Astrocyte (in vitro differentiated cells and primary cell): ENCODE data around the gene HSPA14. TPM values are rescaled to one million over a fixed set of nuclear protein-coding genes. Genes with fewer than 3 reads are reported as not detected.

Experiments
- DNase-seq: peaks from one replicate; pipeline ENCODE4 v3.0.0-alpha.2; 2010; ENCODE audit warnings: low read depth
- FAIRE-seq: peaks from 2 replicates; lab custom pipeline; 2011; peaks lifted over from hg19 to GRCh38; lab: Jason Lieb, UNC
- H2AFZ ChIP-seq: 2 replicates; pipeline ENCODE4 v1.6.0; 2012; ENCODE audit warnings: low read depth, low read length, inconsistent platforms
- H3K27ac ChIP-seq: 2 replicates; pipeline ENCODE4 v1.5.1; 2011; ENCODE audit warnings: low read depth, low read length, inconsistent platforms
- H3K27me3 ChIP-seq: 2 replicates; pipeline ENCODE4 v1.6.0; 2011; ENCODE audit warnings: low read length, inconsistent platforms; ENCODE audit not compliant: insufficient read depth
- H3K36me3 ChIP-seq: 2 replicates; pipeline ENCODE4 v1.5.1; 2011; ENCODE audit warnings: low read length, inconsistent platforms; ENCODE audit not compliant: insufficient read depth
- H3K4me1 ChIP-seq: 2 replicates; pipeline ENCODE4 v1.5.1; 2011; ENCODE audit warnings: low read length, inconsistent platforms; ENCODE audit not compliant: insufficient read depth
- H3K4me2 ChIP-seq: 2 replicates; pipeline ENCODE4 v1.6.0; 2012; ENCODE audit warnings: low read length, inconsistent platforms
- H3K4me3 ChIP-seq: 2 replicates; pipeline ENCODE4 v1.5.1; 2011; ENCODE audit warnings: low read depth, mild to moderate bottlenecking, low read length, inconsistent platforms; ENCODE audit not compliant: insufficient read depth
- H3K79me2 ChIP-seq: 2 replicates; pipeline ENCODE4 v1.6.0; 2012; ENCODE audit warnings: mild to moderate bottlenecking, low read length, inconsistent platforms; ENCODE audit not compliant: insufficient read depth
- H3K9ac ChIP-seq: 2 replicates; pipeline ENCODE4 v1.6.0; 2012; ENCODE audit warnings: mild to moderate bottlenecking, low read length, inconsistent platforms
- H3K9me3 ChIP-seq: 2 replicates; pipeline ENCODE4 v1.5.1; 2012; ENCODE audit warnings: low read depth, mild to moderate bottlenecking, low read length, inconsistent platforms; ENCODE audit not compliant: insufficient read depth
- H4K20me1 ChIP-seq: 2 replicates; pipeline ENCODE4 v1.6.0; 2012; ENCODE audit warnings: low read length, inconsistent platforms; ENCODE audit not compliant: insufficient read depth
- H3K27ac Mint-ChIP-seq: one replicate; pipeline ENCODE4 v1.8.0; 2021; ENCODE audit warnings: mild to moderate bottlenecking, mixed read lengths; ENCODE audit not compliant: unreplicated experiment
- H3K27me3 Mint-ChIP-seq: one replicate; pipeline ENCODE4 v1.8.0; 2021; ENCODE audit warnings: low read depth, mixed read lengths; ENCODE audit not compliant: unreplicated experiment
- H3K36me3 Mint-ChIP-seq: one replicate; pipeline ENCODE4 v1.8.0; 2021; ENCODE audit warnings: low read depth, mixed read lengths; ENCODE audit not compliant: unreplicated experiment
- H3K4me1 Mint-ChIP-seq: one replicate; pipeline ENCODE4 v1.8.0; 2021; ENCODE audit warnings: low read depth, mixed read lengths; ENCODE audit not compliant: unreplicated experiment
- H3K4me3 Mint-ChIP-seq: one replicate; pipeline ENCODE4 v1.8.0; 2021; ENCODE audit warnings: mild to moderate bottlenecking, moderate library complexity, mixed read lengths; ENCODE audit not compliant: unreplicated experiment
- H3K9me3 Mint-ChIP-seq: one replicate; pipeline ENCODE4 v1.8.0; 2021; ENCODE audit warnings: mild to moderate bottlenecking, mixed read lengths; ENCODE audit not compliant: unreplicated experiment
- EZH2 ChIP-seq: IDR thresholded peaks from 2 replicates; pipeline ENCODE4 v1.6.1; 2012; ENCODE audit warnings: mild to moderate bottlenecking, low read length, inconsistent platforms; ENCODE audit not compliant: insufficient read depth
- total RNA-seq: library from RNA; stranded (reverse); gene quantifications from 2 replicates; pipeline ENCODE4 v1.2.1, GENCODE V29; 2021
- TF ChIP-seq, protein P1 (sequence below): IDR thresholded peaks from 2 replicates; pipeline ENCODE4 v1.5.1; 2011; ENCODE audit warnings: low read depth, mild to moderate bottlenecking, inconsistent platforms, low read length, moderate library complexity; ENCODE audit not compliant: insufficient read depth

Gene HSPA14
- total RNA-seq, 1 donor from 2014 or later: 12.8 TPM

DNA sequence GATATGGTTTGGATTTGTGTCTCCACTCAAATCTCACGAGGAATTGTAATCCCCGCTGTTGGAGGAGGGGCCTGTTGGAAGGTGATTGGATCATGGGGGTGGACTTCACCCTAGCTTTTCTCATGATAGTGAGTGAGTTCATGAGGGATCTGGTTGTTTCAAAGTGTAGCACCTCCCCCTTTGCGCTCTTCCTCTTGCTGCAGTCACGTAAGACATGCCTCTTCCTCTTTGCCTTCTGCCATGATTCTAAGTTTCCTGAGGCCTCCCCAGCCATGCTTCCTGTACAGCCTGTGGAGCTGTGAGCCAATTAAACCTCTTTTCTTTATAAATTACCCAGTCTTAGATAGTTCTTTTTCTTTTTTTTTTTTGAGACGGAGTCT is 17.3 kb upstream of the HSPA14 start:
- Histone ChIP-seq H3K27ac (peak overlapping the region; percentile 16), H2AFZ (no peak overlapping the region), H3K4me2 (peak overlapping the region; percentile 36), H3K4me1 (peaks cover 5% of the 10 kb centered on the region), H3K9ac (no peak overlapping the region), H4K20me1 (no peaks in the 10 kb centered on the region), H3K4me3 (no peak overlapping the region), H3K27me3 (no peaks in the 10 kb centered on the region), H3K9me3 (no peaks in the 10 kb centered on the region), H3K79me2 (no peaks in the 10 kb centered on the region), H3K36me3 (no peaks in the 10 kb centered on the region)
- no peak for FAIRE-seq
- Mint-ChIP-seq H3K4me3 (no peak overlapping the region), H3K27me3 (peaks cover 4% of the 10 kb centered on the region), H3K36me3 (no peaks in the 10 kb centered on the region), H3K27ac (no peak overlapping the region), H3K9me3 (no peaks in the 10 kb centered on the region), H3K4me1 (peaks cover 4% of the 10 kb centered on the region)
- DNase-seq: no peak
- TF ChIP-seq, protein P1, sequence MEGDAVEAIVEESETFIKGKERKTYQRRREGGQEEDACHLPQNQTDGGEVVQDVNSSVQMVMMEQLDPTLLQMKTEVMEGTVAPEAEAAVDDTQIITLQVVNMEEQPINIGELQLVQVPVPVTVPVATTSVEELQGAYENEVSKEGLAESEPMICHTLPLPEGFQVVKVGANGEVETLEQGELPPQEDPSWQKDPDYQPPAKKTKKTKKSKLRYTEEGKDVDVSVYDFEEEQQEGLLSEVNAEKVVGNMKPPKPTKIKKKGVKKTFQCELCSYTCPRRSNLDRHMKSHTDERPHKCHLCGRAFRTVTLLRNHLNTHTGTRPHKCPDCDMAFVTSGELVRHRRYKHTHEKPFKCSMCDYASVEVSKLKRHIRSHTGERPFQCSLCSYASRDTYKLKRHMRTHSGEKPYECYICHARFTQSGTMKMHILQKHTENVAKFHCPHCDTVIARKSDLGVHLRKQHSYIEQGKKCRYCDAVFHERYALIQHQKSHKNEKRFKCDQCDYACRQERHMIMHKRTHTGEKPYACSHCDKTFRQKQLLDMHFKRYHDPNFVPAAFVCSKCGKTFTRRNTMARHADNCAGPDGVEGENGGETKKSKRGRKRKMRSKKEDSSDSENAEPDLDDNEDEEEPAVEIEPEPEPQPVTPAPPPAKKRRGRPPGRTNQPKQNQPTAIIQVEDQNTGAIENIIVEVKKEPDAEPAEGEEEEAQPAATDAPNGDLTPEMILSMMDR: no peak
- no peak for TF ChIP-seq EZH2

DNA sequence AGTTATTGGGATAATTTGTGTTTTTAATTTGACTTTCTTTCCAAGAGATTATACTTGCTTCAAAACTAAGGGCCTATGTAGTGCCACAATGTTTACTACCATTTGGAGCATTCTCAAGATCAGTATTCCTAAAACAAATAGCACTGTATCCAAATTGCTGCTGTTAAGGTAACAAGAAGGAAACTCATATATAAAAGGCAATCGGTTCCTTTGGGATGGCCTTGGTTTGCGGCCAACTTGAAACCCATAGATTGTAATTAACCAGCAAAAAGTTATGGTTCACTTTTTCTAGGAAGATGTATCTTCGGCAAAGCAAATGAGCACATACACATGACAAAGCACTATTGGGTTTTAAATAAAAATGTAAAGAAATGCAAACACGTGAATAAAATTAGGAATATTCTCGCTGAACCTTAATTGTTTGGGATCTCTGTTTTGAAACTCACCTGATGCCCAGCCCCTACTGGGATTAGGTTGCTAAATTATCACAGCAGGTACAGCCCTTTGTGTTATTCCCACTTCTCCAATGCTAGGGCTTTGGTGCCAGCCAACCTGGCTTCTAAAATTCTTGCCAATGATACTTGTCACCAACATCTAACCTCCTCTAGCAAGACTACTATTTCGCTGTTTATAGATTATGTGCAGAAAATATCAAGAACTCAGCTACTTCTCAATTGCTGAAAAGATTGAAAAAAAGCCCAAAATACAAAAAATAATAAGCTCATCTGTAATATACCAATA is 16.3 kb upstream of the HSPA14 start:
- H3K4me2 ChIP-seq: no peak overlapping the region
- TF ChIP-seq, protein P1: no peak
- no peak for TF ChIP-seq EZH2
- Mint-ChIP-seq H3K4me1 (peaks cover 4% of the 10 kb centered on the region), H3K9me3 (no peaks in the 10 kb centered on the region), H3K27me3 (peaks cover 11% of the 10 kb centered on the region), H3K4me3 (no peak overlapping the region), H3K36me3 (no peaks in the 10 kb centered on the region), H3K27ac (no peak overlapping the region)
- no peaks in the 10 kb centered on the region for H3K27me3 ChIP-seq
- H3K4me3 ChIP-seq: no peak overlapping the region
- FAIRE-seq: no peak
- H3K27ac ChIP-seq: no peak overlapping the region
- DNase-seq: no peak
- H3K36me3 ChIP-seq: no peaks in the 10 kb centered on the region
- no peaks in the 10 kb centered on the region for H3K79me2 ChIP-seq
- H3K9me3 ChIP-seq: no peaks in the 10 kb centered on the region
- H3K4me1 ChIP-seq: peaks cover 5% of the 10 kb centered on the region
- no peaks in the 10 kb centered on the region for H4K20me1 ChIP-seq
- no peak overlapping the region for H3K9ac ChIP-seq
- no peak overlapping the region for H2AFZ ChIP-seq
